Measurements from ENCODE around the gene MAPT.

Gene MAPT

DNA sequence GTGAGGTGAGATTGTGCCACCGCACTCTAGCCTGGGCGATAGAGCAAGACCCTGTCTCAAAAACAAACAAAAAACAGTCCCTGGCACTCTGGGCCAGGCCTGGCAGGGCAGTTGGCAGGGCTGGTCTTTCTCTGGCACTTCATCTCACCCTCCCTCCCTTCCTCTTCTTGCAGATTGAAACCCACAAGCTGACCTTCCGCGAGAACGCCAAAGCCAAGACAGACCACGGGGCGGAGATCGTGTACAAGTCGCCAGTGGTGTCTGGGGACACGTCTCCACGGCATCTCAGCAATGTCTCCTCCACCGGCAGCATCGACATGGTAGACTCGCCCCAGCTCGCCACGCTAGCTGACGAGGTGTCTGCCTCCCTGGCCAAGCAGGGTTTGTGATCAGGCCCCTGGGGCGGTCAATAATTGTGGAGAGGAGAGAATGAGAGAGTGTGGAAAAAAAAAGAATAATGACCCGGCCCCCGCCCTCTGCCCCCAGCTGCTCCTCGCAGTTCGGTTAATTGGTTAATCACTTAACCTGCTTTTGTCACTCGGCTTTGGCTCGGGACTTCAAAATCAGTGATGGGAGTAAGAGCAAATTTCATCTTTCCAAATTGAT is 129.5 kb downstream of the MAPT start:
- H3K4me1 ChIP-seq (ENCODE audit: control insufficient read depth, low read depth, low read length), result peaks cover 20% of the 10 kb centered on the region
- H3K36me3 ChIP-seq (ENCODE audit: control insufficient read depth, low read depth, low read length), result peaks cover 25% of the 10 kb centered on the region
- H3K4me3 ChIP-seq (ENCODE audit: low read length), result no peak overlapping the region
- no peaks in the 10 kb centered on the region for H3K9me3 ChIP-seq (ENCODE audit: control insufficient read depth, low read depth, low read length)
- no peak overlapping the region for H3K9ac ChIP-seq (ENCODE audit: low read length)
- H3K27ac ChIP-seq (ENCODE audit: low read length), result no peak overlapping the region
- no peaks in the 10 kb centered on the region for H3K27me3 ChIP-seq (ENCODE audit: control insufficient read depth, insufficient read depth, low read length)

DNA sequence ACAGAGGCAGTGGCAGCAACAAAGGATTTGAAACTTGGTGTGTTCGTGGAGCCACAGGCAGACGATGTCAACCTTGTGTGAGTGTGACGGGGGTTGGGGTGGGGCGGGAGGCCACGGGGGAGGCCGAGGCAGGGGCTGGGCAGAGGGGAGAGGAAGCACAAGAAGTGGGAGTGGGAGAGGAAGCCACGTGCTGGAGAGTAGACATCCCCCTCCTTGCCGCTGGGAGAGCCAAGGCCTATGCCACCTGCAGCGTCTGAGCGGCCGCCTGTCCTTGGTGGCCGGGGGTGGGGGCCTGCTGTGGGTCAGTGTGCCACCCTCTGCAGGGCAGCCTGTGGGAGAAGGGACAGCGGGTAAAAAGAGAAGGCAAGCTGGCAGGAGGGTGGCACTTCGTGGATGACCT is 130.2 kb downstream of the MAPT start:
- H3K4me3 ChIP-seq (ENCODE audit: low read length), result no peak overlapping the region
- peaks cover 21% of the 10 kb centered on the region for H3K4me1 ChIP-seq (ENCODE audit: control insufficient read depth, low read depth, low read length)

DNA sequence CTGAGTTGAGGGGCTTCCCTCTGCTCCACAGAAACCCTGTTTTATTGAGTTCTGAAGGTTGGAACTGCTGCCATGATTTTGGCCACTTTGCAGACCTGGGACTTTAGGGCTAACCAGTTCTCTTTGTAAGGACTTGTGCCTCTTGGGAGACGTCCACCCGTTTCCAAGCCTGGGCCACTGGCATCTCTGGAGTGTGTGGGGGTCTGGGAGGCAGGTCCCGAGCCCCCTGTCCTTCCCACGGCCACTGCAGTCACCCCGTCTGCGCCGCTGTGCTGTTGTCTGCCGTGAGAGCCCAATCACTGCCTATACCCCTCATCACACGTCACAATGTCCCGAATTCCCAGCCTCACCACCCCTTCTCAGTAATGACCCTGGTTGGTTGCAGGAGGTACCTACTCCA is 130.7 kb downstream of the MAPT start:
- H3K4me1 ChIP-seq (ENCODE audit: control insufficient read depth, low read depth, low read length), result peaks cover 21% of the 10 kb centered on the region
- no peaks in the 10 kb centered on the region for H3K9me3 ChIP-seq (ENCODE audit: control insufficient read depth, low read depth, low read length)
- H3K9ac ChIP-seq (ENCODE audit: low read length), result no peak overlapping the region
- H3K4me3 ChIP-seq (ENCODE audit: low read length), result no peak overlapping the region
- peaks cover 25% of the 10 kb centered on the region for H3K36me3 ChIP-seq (ENCODE audit: control insufficient read depth, low read depth, low read length)
- no peak overlapping the region for H3K27ac ChIP-seq (ENCODE audit: low read length)
- H3K27me3 ChIP-seq (ENCODE audit: control insufficient read depth, insufficient read depth, low read length), result no peaks in the 10 kb centered on the region

More for the DNA sequence above, 130.2 kb downstream of the MAPT start:
- Histone ChIP-seq H3K9me3 (ENCODE audit: control insufficient read depth, low read depth, low read length) (no peaks in the 10 kb centered on the region), H3K27me3 (ENCODE audit: control insufficient read depth, insufficient read depth, low read length) (no peaks in the 10 kb centered on the region), H3K27ac (ENCODE audit: low read length) (no peak overlapping the region), H3K9ac (ENCODE audit: low read length) (no peak overlapping the region), H3K36me3 (ENCODE audit: control insufficient read depth, low read depth, low read length) (peaks cover 25% of the 10 kb centered on the region)

DNA sequence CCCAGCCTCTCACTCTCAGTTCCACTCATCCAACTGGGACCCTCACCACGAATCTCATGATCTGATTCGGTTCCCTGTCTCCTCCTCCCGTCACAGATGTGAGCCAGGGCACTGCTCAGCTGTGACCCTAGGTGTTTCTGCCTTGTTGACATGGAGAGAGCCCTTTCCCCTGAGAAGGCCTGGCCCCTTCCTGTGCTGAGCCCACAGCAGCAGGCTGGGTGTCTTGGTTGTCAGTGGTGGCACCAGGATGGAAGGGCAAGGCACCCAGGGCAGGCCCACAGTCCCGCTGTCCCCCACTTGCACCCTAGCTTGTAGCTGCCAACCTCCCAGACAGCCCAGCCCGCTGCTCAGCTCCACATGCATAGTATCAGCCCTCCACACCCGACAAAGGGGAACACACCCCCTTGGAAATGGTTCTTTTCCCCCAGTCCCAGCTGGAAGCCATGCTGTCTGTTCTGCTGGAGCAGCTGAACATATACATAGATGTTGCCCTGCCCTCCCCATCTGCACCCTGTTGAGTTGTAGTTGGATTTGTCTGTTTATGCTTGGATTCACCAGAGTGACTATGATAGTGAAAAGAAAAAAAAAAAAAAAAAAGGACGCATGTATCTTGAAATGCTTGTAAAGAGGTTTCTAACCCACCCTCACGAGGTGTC is 131.3 kb downstream of the MAPT start:
- no peak overlapping the region for H3K9ac ChIP-seq (ENCODE audit: low read length)
- peaks cover 31% of the 10 kb centered on the region for H3K36me3 ChIP-seq (ENCODE audit: control insufficient read depth, low read depth, low read length)
- no peak overlapping the region for H3K27ac ChIP-seq (ENCODE audit: low read length)
- no peak overlapping the region for H3K4me3 ChIP-seq (ENCODE audit: low read length)
- H3K4me1 ChIP-seq (ENCODE audit: control insufficient read depth, low read depth, low read length), result peaks cover 21% of the 10 kb centered on the region
- H3K9me3 ChIP-seq (ENCODE audit: control insufficient read depth, low read depth, low read length), result no peaks in the 10 kb centered on the region
- no peaks in the 10 kb centered on the region for H3K27me3 ChIP-seq (ENCODE audit: control insufficient read depth, insufficient read depth, low read length)

DNA sequence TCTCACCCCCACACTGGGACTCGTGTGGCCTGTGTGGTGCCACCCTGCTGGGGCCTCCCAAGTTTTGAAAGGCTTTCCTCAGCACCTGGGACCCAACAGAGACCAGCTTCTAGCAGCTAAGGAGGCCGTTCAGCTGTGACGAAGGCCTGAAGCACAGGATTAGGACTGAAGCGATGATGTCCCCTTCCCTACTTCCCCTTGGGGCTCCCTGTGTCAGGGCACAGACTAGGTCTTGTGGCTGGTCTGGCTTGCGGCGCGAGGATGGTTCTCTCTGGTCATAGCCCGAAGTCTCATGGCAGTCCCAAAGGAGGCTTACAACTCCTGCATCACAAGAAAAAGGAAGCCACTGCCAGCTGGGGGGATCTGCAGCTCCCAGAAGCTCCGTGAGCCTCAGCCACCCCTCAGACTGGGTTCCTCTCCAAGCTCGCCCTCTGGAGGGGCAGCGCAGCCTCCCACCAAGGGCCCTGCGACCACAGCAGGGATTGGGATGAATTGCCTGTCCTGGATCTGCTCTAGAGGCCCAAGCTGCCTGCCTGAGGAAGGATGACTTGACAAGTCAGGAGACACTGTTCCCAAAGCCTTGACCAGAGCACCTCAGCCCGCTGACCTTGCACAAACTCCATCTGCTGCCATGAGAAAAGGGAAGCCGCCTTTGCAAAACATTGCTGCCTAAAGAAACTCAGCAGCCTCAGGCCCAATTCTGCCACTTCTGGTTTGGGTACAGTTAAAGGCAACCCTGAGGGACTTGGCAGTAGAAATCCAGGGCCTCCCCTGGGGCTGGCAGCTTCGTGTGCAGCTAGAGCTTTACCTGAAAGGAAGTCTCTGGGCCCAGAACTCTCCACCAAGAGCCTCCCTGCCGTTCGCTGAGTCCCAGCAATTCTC is 132.1 kb downstream of the MAPT start:
- H3K27me3 ChIP-seq (ENCODE audit: control insufficient read depth, insufficient read depth, low read length), result no peaks in the 10 kb centered on the region
- peaks cover 21% of the 10 kb centered on the region for H3K4me1 ChIP-seq (ENCODE audit: control insufficient read depth, low read depth, low read length)
- H3K27ac ChIP-seq (ENCODE audit: low read length), result no peak overlapping the region
- peaks cover 39% of the 10 kb centered on the region for H3K36me3 ChIP-seq (ENCODE audit: control insufficient read depth, low read depth, low read length)
- H3K9ac ChIP-seq (ENCODE audit: low read length), result no peak overlapping the region
- H3K9me3 ChIP-seq (ENCODE audit: control insufficient read depth, low read depth, low read length), result no peaks in the 10 kb centered on the region
- no peak overlapping the region for H3K4me3 ChIP-seq (ENCODE audit: low read length)

DNA sequence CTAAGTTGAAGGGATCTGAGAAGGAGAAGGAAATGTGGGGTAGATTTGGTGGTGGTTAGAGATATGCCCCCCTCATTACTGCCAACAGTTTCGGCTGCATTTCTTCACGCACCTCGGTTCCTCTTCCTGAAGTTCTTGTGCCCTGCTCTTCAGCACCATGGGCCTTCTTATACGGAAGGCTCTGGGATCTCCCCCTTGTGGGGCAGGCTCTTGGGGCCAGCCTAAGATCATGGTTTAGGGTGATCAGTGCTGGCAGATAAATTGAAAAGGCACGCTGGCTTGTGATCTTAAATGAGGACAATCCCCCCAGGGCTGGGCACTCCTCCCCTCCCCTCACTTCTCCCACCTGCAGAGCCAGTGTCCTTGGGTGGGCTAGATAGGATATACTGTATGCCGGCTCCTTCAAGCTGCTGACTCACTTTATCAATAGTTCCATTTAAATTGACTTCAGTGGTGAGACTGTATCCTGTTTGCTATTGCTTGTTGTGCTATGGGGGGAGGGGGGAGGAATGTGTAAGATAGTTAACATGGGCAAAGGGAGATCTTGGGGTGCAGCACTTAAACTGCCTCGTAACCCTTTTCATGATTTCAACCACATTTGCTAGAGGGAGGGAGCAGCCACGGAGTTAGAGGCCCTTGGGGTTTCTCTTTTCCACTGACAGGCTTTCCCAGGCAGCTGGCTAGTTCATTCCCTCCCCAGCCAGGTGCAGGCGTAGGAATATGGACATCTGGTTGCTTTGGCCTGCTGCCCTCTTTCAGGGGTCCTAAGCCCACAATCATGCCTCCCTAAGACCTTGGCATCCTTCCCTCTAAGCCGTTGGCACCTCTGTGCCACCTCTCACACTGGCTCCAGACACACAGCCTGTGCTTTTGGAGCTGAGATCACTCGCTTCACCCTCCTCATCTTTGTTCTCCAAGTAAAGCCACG is 133.0 kb downstream of the MAPT start:
- Histone ChIP-seq H3K27ac (ENCODE audit: low read length) (no peak overlapping the region), H3K9ac (ENCODE audit: low read length) (no peak overlapping the region), H3K4me1 (ENCODE audit: control insufficient read depth, low read depth, low read length) (peaks cover 21% of the 10 kb centered on the region), H3K9me3 (ENCODE audit: control insufficient read depth, low read depth, low read length) (no peaks in the 10 kb centered on the region), H3K36me3 (ENCODE audit: control insufficient read depth, low read depth, low read length) (peaks cover 48% of the 10 kb centered on the region), H3K27me3 (ENCODE audit: control insufficient read depth, insufficient read depth, low read length) (no peaks in the 10 kb centered on the region), H3K4me3 (ENCODE audit: low read length) (no peak overlapping the region)

DNA sequence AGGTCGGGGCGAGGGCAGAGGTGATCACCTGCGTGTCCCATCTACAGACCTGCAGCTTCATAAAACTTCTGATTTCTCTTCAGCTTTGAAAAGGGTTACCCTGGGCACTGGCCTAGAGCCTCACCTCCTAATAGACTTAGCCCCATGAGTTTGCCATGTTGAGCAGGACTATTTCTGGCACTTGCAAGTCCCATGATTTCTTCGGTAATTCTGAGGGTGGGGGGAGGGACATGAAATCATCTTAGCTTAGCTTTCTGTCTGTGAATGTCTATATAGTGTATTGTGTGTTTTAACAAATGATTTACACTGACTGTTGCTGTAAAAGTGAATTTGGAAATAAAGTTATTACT is 133.6 kb downstream of the MAPT start:
- H3K27me3 ChIP-seq (ENCODE audit: control insufficient read depth, insufficient read depth, low read length), result no peaks in the 10 kb centered on the region
- H3K36me3 ChIP-seq (ENCODE audit: control insufficient read depth, low read depth, low read length), result peaks cover 51% of the 10 kb centered on the region
- no peaks in the 10 kb centered on the region for H3K9me3 ChIP-seq (ENCODE audit: control insufficient read depth, low read depth, low read length)
- peaks cover 21% of the 10 kb centered on the region for H3K4me1 ChIP-seq (ENCODE audit: control insufficient read depth, low read depth, low read length)
- H3K4me3 ChIP-seq (ENCODE audit: low read length), result no peak overlapping the region
- no peak overlapping the region for H3K9ac ChIP-seq (ENCODE audit: low read length)
- no peak overlapping the region for H3K27ac ChIP-seq (ENCODE audit: low read length)

DNA sequence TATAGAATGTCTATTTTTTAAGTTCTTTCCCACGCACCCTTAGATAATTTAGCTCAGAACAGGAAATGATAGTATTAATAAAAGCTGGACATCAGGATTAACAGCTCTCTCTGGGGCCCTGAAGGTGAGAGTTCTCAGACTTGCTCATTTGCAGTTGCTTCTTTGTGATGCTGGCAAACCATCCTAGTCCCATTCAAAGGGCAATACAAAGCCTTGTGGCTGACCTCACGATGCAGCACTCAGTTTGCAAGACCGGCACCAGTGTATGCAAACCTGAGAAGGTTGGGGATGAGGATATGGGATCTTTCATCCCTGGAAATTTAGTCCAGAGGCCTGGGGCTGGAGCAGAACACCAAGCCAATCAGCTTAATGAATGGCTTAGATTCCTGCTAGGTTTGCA is 134.0 kb downstream of the MAPT start:
- peaks cover 21% of the 10 kb centered on the region for H3K4me1 ChIP-seq (ENCODE audit: control insufficient read depth, low read depth, low read length)
- no peaks in the 10 kb centered on the region for H3K9me3 ChIP-seq (ENCODE audit: control insufficient read depth, low read depth, low read length)
- no peaks in the 10 kb centered on the region for H3K27me3 ChIP-seq (ENCODE audit: control insufficient read depth, insufficient read depth, low read length)
- H3K9ac ChIP-seq (ENCODE audit: low read length), result no peak overlapping the region
- H3K4me3 ChIP-seq (ENCODE audit: low read length), result no peak overlapping the region
- H3K27ac ChIP-seq (ENCODE audit: low read length), result no peak overlapping the region
- peaks cover 52% of the 10 kb centered on the region for H3K36me3 ChIP-seq (ENCODE audit: control insufficient read depth, low read depth, low read length)

DNA sequence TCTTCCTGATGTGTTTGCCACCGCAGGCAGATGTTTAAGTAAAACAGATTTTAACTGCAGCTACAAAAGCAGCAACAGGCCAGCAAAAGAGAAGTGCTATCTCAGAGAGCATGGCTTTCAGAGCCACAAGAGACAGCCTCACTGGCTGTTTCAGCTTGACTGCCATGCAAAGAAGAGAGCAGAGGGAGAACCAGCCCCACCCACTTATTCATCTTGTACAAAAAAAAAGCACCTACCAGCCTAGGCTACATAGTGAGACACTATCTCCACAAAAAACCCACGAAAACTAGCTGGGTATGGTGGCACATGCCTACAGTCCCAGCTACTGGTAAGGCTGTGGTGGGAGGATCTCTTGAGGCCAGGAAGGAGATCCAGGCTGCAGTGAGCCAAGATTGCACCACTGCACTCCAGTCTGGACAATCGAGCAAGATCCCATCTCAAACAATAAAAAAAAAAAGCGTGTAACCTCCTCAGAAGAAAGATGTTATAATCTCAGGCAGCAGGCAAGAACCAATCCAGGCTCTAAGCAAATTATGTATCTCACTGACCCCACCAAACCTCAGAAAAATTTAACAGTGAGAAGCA is 134.7 kb downstream of the MAPT start:
- Histone ChIP-seq H3K9me3 (ENCODE audit: control insufficient read depth, low read depth, low read length) (no peaks in the 10 kb centered on the region), H3K36me3 (ENCODE audit: control insufficient read depth, low read depth, low read length) (peaks cover 59% of the 10 kb centered on the region), H3K27ac (ENCODE audit: low read length) (no peak overlapping the region), H3K9ac (ENCODE audit: low read length) (no peak overlapping the region), H3K27me3 (ENCODE audit: control insufficient read depth, insufficient read depth, low read length) (no peaks in the 10 kb centered on the region), H3K4me3 (ENCODE audit: low read length) (no peak overlapping the region), H3K4me1 (ENCODE audit: control insufficient read depth, low read depth, low read length) (peaks cover 21% of the 10 kb centered on the region)

DNA sequence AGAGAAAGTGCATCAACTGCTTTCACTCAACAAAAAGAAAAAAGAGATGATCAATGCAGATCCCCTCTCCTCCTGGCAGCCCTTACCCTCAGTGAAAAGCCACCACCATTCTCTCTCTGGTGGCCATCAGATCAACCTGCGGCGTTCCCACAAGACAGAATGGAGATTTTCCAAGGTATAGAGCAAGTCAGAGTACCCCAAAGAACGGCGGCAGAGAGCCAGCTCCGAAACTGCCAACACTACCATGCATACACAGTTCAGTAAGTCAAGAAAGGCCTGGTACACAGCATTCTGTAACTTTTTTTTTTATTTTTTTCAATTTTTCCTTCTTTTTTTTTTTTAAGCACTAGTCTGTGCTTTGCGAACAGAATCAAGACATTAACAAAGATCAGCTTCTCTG is 135.3 kb downstream of the MAPT start:
- Histone ChIP-seq H3K4me3 (ENCODE audit: low read length) (no peak overlapping the region), H3K27me3 (ENCODE audit: control insufficient read depth, insufficient read depth, low read length) (no peaks in the 10 kb centered on the region), H3K9me3 (ENCODE audit: control insufficient read depth, low read depth, low read length) (no peaks in the 10 kb centered on the region), H3K4me1 (ENCODE audit: control insufficient read depth, low read depth, low read length) (peaks cover 21% of the 10 kb centered on the region), H3K9ac (ENCODE audit: low read length) (no peak overlapping the region), H3K36me3 (ENCODE audit: control insufficient read depth, low read depth, low read length) (peaks cover 65% of the 10 kb centered on the region), H3K27ac (ENCODE audit: low read length) (no peak overlapping the region)

DNA sequence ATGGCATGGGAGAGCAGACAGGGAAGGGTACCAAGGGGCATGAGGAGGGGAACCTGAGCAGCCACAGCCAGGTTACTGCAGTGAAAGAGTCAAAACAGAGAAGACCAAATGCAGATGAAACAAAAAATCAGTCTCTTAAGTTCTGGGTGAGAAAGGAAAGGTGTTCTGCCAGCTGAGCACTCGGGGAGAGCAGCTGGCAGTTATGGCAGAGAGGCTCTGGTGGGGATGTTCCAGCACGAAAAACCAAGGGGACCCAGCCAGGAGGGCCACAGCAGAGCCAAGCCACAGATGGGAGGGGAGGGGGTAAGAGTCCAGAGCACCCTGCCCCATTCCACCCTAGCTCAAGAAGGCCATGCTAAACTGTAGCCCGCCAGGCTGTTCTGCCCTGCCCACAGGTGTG is 136.4 kb downstream of the MAPT start:
- Histone ChIP-seq H3K4me1 (ENCODE audit: control insufficient read depth, low read depth, low read length) (peaks cover 21% of the 10 kb centered on the region), H3K36me3 (ENCODE audit: control insufficient read depth, low read depth, low read length) (peaks cover 76% of the 10 kb centered on the region)

More for the DNA sequence above, 136.4 kb downstream of the MAPT start:
- H3K4me3 ChIP-seq (ENCODE audit: low read length), result no peak overlapping the region
- H3K9me3 ChIP-seq (ENCODE audit: control insufficient read depth, low read depth, low read length), result no peaks in the 10 kb centered on the region
- H3K9ac ChIP-seq (ENCODE audit: low read length), result no peak overlapping the region
- H3K27ac ChIP-seq (ENCODE audit: low read length), result no peak overlapping the region
- no peaks in the 10 kb centered on the region for H3K27me3 ChIP-seq (ENCODE audit: control insufficient read depth, insufficient read depth, low read length)
